ENCODE data around the gene EDEM2. TPM values are rescaled to one million over a fixed set of nuclear protein-coding genes. Genes with fewer than 3 reads are reported as not detected.

The EDEM2 gene
- total and polyA plus RNA-seq, 2 of the 4 experiments (the other 2 are of a cell fraction), result 19.0 to 27.4 TPM

- Histone ChIP-seq H2BK120ac (ENCODE audit: low read depth, low read length) (no peak overlapping the region), H4K91ac (ENCODE audit: insufficient read depth, low read depth, low read length) (no peak overlapping the region), H3K23ac (ENCODE audit: low read depth, low read length) (no peak overlapping the region), H3K79me1 (ENCODE audit: low read depth in 1 of 2, low read length in 2 of 2) (peaks cover 4 to 10% of the 10 kb centered on the region in 2 experiments), H2AK5ac (ENCODE audit: low read depth, low read length) (no peak overlapping the region), H3K9me3 (ENCODE audit: control insufficient read depth, insufficient read depth, low read length) (no peaks in the 10 kb centered on the region), H2BK15ac (ENCODE audit: low read depth, low read length) (no peak overlapping the region), H2BK5ac (ENCODE audit: low read depth, low read length, poor library complexity, severe bottlenecking) (no peak overlapping the region), H3K9ac (ENCODE audit: low read depth, low read length) (no peak overlapping the region), H3K18ac (ENCODE audit: low read depth, low read length) (no peak overlapping the region; the same call in 1 of the 2 replicates), H3K4ac (ENCODE audit: low read depth, low read length) (no peak overlapping the region), H3K4me3 (ENCODE audit: insufficient read depth, low read depth, low read length) (no peak overlapping the region), H4K8ac (ENCODE audit: low read depth in 2 of 2, low read length in 2 of 2) (no peak overlapping the region), H3K4me2 (ENCODE audit: low read depth, low read length) (no peak overlapping the region), H3K27me3 (ENCODE audit: control insufficient read depth, insufficient read depth, low read length) (no peaks in the 10 kb centered on the region), H3K14ac (replicated peaks; ENCODE audit: low read depth, low read length) (no peak overlapping the region), H3K4me1 (ENCODE audit: control insufficient read depth, insufficient read depth, low read length) (peaks cover 5% of the 10 kb centered on the region; the same call in 1 of the 2 replicates), H2AK9ac (replicated peaks; ENCODE audit: low read depth, low read length, poor library complexity) (no peak overlapping the region), H2BK20ac (ENCODE audit: low read depth, low read length) (no peak overlapping the region), H4K5ac (ENCODE audit: low read depth, low read length) (no peak overlapping the region), H3K9me1 (ENCODE audit: insufficient read depth, low read length) (no peaks in the 10 kb centered on the region), H3K36me3 (ENCODE audit: control insufficient read depth, insufficient read depth, low read length) (no peaks in the 10 kb centered on the region), H3K27ac (ENCODE audit: insufficient read depth, low read length) (no peak overlapping the region), H2AFZ (replicated peaks; ENCODE audit: low read length, poor library complexity) (no peak overlapping the region), H3K56ac (ENCODE audit: extremely low read depth, insufficient read depth, low read length) (no peak overlapping the region), H4K20me1 (ENCODE audit: insufficient read depth, low read length) (no peaks in the 10 kb centered on the region)
- no peak for TF ChIP-seq CTCF (conservative IDR thresholded peaks at IDR 0.05; ENCODE audit: low read depth, low read length)
- no peak for TF ChIP-seq ELK1 (IDR thresholded peaks at IDR 0.05; ENCODE audit: borderline replicate concordance, low read depth, low read length)
- no peak for TF ChIP-seq USF2 (IDR thresholded peaks at IDR 0.05; ENCODE audit: low read depth, low read length)
- no peak for TF ChIP-seq BHLHE40 (IDR thresholded peaks at IDR 0.05; ENCODE audit: low read depth, low read length)
- TF ChIP-seq RFX5 (IDR thresholded peaks at IDR 0.05; ENCODE audit: low read depth, low read length), result no peak
- no peak for ATAC-seq (ENCODE audit: low read depth)
- in situ Hi-C loops (cut with MboI; ENCODE audit: low sequenced_read_pairs), result no loop called here
- no CpG with 5 or more reads among the region's 6 CpGs for WGBS, 2 experiments (ENCODE audit: extremely low coverage in 2 of 2, insufficient read length in 1 of 2)
- intact Hi-C loops (cut with micrococcal nuclease), result no loop called here
- no peak for DNase-seq
- CTCF ChIA-PET, result no interaction called here
- no TSS peak for BruUV-seq (replicated peaks)
- dilution Hi-C loops (cut with HindIII; ENCODE audit: low sequenced_read_pairs, unreplicated experiment), result no loop called here
- POLR2A ChIA-PET (ENCODE audit: unreplicated experiment), result no interaction called here
Observed at GRCh38 chr20:35150846-35151579, 3.9 kb upstream of the EDEM2 start.

All from IMR-90 (cell line).